GM21619 (cell line): ENCODE data around the gene CAMKMT.

Experiments
- ATAC-seq: cut with Tn5 transposase; IDR thresholded peaks from one replicate; pipeline ENCODE4 v1.9.1; 2021; ENCODE audit not compliant: unreplicated experiment

The CAMKMT gene

GRCh38 chr2:44684559-44684958 is 322.8 kb downstream of the CAMKMT start:
- no peak for ATAC-seq

- no peak for ATAC-seq
Measured at GRCh38 chr2:44686561-44686960, 324.8 kb downstream of the CAMKMT start.

- no peak for ATAC-seq
Measured at GRCh38 chr2:44687686-44688455, 326.1 kb downstream of the CAMKMT start.

- ATAC-seq: no peak
Measured at GRCh38 chr2:44688456-44689124, 326.8 kb downstream of the CAMKMT start.

- ATAC-seq: no peak
Measured at GRCh38 chr2:44689516-44689915, 327.8 kb downstream of the CAMKMT start.

GRCh38 chr2:44691174-44691785 is 329.5 kb downstream of the CAMKMT start:
- ATAC-seq: no peak

GRCh38 chr2:44692821-44693220 is 331.1 kb downstream of the CAMKMT start:
- no peak for ATAC-seq

- no peak for ATAC-seq
Measured at GRCh38 chr2:44700824-44701223, 339.1 kb downstream of the CAMKMT start.

- no peak for ATAC-seq
Measured at GRCh38 chr2:44705356-44705755, 343.6 kb downstream of the CAMKMT start.

GRCh38 chr2:44705876-44706480 is 344.2 kb downstream of the CAMKMT start:
- no peak for ATAC-seq

GRCh38 chr2:44706681-44707553 is 345.2 kb downstream of the CAMKMT start:
- ATAC-seq: no peak

- ATAC-seq: no peak
Measured at GRCh38 chr2:44707945-44708660, 346.4 kb downstream of the CAMKMT start.

- ATAC-seq: no peak
Measured at GRCh38 chr2:44708661-44709000, 346.9 kb downstream of the CAMKMT start.

GRCh38 chr2:44713170-44713569 is 351.4 kb downstream of the CAMKMT start:
- no peak for ATAC-seq

- ATAC-seq: no peak
Measured at GRCh38 chr2:44715671-44716081, 353.9 kb downstream of the CAMKMT start.

- ATAC-seq: no peak
Measured at GRCh38 chr2:44716131-44716530, 354.4 kb downstream of the CAMKMT start.

GRCh38 chr2:44718431-44718830 is 356.7 kb downstream of the CAMKMT start:
- no peak for ATAC-seq

GRCh38 chr2:44719562-44719961 is 357.8 kb downstream of the CAMKMT start:
- ATAC-seq: no peak

GRCh38 chr2:44722026-44722625 is 360.4 kb downstream of the CAMKMT start:
- no peak for ATAC-seq

GRCh38 chr2:44723921-44724320 is 362.2 kb downstream of the CAMKMT start:
- no peak for ATAC-seq
